Upper lobe of right lung (tissue), 1 donor: ENCODE measurements around the gene ARID5B. TPM values are rescaled to one million over a fixed set of nuclear protein-coding genes. Genes with fewer than 3 reads are reported as not detected.

ENCODE experiments used
- ATAC-seq: fragments of 200-7000 bp; cut with Tn5 transposase; one replicate; pipeline ENCODE4 v1.9.1; 2020; ENCODE audit warnings: mild to moderate bottlenecking, moderate library complexity
- DNase-seq: peaks from one replicate; pipeline ENCODE4 v3.0.0-alpha.2; 2020
- H3K27ac ChIP-seq: fragments of 200-600 bp; one replicate; pipeline ENCODE4 v1.8.0; 2022
- H3K27me3 ChIP-seq: fragments of 200-600 bp; one replicate; pipeline ENCODE4 v1.8.0; 2022; ENCODE audit warnings: mild to moderate bottlenecking
- H3K36me3 ChIP-seq: fragments of 200-600 bp; one replicate; pipeline ENCODE4 v1.8.0; 2022
- H3K4me1 ChIP-seq: fragments of 200-600 bp; one replicate; pipeline ENCODE4 v1.8.0; 2022
- H3K4me3 ChIP-seq: fragments of 200-600 bp; one replicate; pipeline ENCODE4 v1.8.0; 2022; ENCODE audit warnings: mild to moderate bottlenecking
- H3K9me3 ChIP-seq: fragments of 200-600 bp; one replicate; pipeline ENCODE4 v1.8.0; 2022
- CTCF ChIP-seq: fragments of 200-600 bp; IDR thresholded peaks from one replicate; pipeline ENCODE4 v1.8.0; 2022; ENCODE audit warnings: antibody characterized with exemption
- intact Hi-C: fragments of 100-400 bp; cut with DNase I; formaldehyde crosslinking; loops from one replicate; pipeline ENCODE4 v1.11.0; 2022
- total RNA-seq: library from RNA; stranded (reverse); fragmentation: NEBNext Ultra II Directional; extraction: Animal tissue kit (Norgen Biotek cat#: 25700); gene quantifications from one replicate; pipeline ENCODE4 v1.2.1, GENCODE V29; 2021
- donor health status: DM: no; HTN: yes; CAD: no; lungs with severe emphysema.

ARID5B gene
- total RNA-seq, 1 donor from 2014 or later, result 34.1 TPM

- DNase-seq (no peak), ATAC-seq (peak; percentile 60)
- peak overlapping the region; percentile 78 for H3K27ac ChIP-seq
- H3K4me3 ChIP-seq, result no peak overlapping the region
- no peak for TF ChIP-seq CTCF
- no peaks in the 10 kb centered on the region for H3K9me3 ChIP-seq
- H3K4me1 ChIP-seq, result peaks cover 44% of the 10 kb centered on the region
- peaks cover 35% of the 10 kb centered on the region for H3K36me3 ChIP-seq
- no peaks in the 10 kb centered on the region for H3K27me3 ChIP-seq
- intact Hi-C loops, result no loop called here
These were observed 181.4 kb downstream of the ARID5B start for GRCh38 chr10:62082729-62083411.

GRCh38 chr10:62083412-62084267 is 182.1 kb downstream of the ARID5B start:
- Histone ChIP-seq H3K9me3 (no peaks in the 10 kb centered on the region), H3K27ac (peak overlapping the region; percentile 78), H3K4me3 (no peak overlapping the region), H3K4me1 (peaks cover 40% of the 10 kb centered on the region), H3K27me3 (no peaks in the 10 kb centered on the region), H3K36me3 (peaks cover 36% of the 10 kb centered on the region)
- ATAC-seq (peak; percentile 44), DNase-seq (no peak)
- intact Hi-C loops, result no loop called here
- TF ChIP-seq CTCF, result no peak

GRCh38 chr10:62084451-62084850 is 183.0 kb downstream of the ARID5B start:
- no peak for ATAC-seq
- no peak overlapping the region for H3K27ac ChIP-seq
- DNase-seq, result no peak
- H3K9me3 ChIP-seq, result no peaks in the 10 kb centered on the region
- no peak for TF ChIP-seq CTCF
- intact Hi-C loops, result no loop called here
- peaks cover 38% of the 10 kb centered on the region for H3K36me3 ChIP-seq
- H3K27me3 ChIP-seq, result no peaks in the 10 kb centered on the region
- H3K4me3 ChIP-seq, result no peak overlapping the region
- H3K4me1 ChIP-seq, result peaks cover 40% of the 10 kb centered on the region

- DNase-seq (no peak), ATAC-seq (no peak)
- Histone ChIP-seq H3K27ac (no peak overlapping the region), H3K4me1 (peaks cover 40% of the 10 kb centered on the region), H3K9me3 (no peaks in the 10 kb centered on the region), H3K27me3 (no peaks in the 10 kb centered on the region), H3K4me3 (no peak overlapping the region), H3K36me3 (peaks cover 37% of the 10 kb centered on the region)
- intact Hi-C loops, result no loop called here
- no peak for TF ChIP-seq CTCF
These were observed 183.9 kb downstream of the ARID5B start for GRCh38 chr10:62085404-62085803.

- H3K27ac ChIP-seq, result no peak overlapping the region
- intact Hi-C loops, result no loop called here
- DNase-seq (no peak), ATAC-seq (no peak)
- H3K4me1 ChIP-seq, result peaks cover 37% of the 10 kb centered on the region
- no peak for TF ChIP-seq CTCF
- H3K27me3 ChIP-seq, result no peaks in the 10 kb centered on the region
- peaks cover 41% of the 10 kb centered on the region for H3K36me3 ChIP-seq
- no peaks in the 10 kb centered on the region for H3K9me3 ChIP-seq
- H3K4me3 ChIP-seq, result no peak overlapping the region
These were observed 184.3 kb downstream of the ARID5B start for GRCh38 chr10:62085821-62086220.
